ENCODE data around the gene ZNF45.

- no peak for TF ChIP-seq CTCF (IDR thresholded peaks at IDR 0.05)
- no peak for TF ChIP-seq POLR2A (IDR thresholded peaks at IDR 0.05)
Observed at GRCh38 chr19:43901395-43902390, 33.4 kb downstream of the ZNF45 start.

All from adrenal gland (tissue), 5 donors.